ENCODE data around the gene ELFN1. TPM values are rescaled to one million over a fixed set of nuclear protein-coding genes. Genes with fewer than 3 reads are reported as not detected.
"Not testable (repeated sequence)": the region's sequence is repeated elsewhere in the genome, so short reads cannot be mapped to it uniquely, and the experiment has no call there.

Gene ELFN1
- total and polyA plus RNA-seq, 2 donors from 2014 or later, result 3.5 to 3.8 TPM

DNA sequence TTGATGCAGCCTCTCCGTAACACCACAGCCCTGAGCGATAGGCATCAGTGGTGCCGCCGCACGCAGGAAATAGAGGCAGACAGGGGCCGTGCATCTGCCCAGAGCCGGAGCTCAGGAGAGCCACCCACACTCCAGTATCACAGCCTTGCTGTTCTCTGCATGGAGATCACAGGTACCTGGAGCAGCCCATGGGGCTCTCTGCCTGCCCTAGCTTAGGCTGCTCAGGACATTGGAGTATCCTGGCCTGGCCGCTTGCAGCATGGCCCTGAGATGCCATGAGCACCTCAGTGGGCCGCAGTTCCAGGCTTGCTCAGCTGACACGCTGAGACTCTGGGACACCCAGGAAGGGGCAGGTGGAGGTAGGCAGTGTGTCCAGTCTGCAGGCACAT, 47.0 kb downstream of the ELFN1 start:
- TF ChIP-seq, protein P1, sequence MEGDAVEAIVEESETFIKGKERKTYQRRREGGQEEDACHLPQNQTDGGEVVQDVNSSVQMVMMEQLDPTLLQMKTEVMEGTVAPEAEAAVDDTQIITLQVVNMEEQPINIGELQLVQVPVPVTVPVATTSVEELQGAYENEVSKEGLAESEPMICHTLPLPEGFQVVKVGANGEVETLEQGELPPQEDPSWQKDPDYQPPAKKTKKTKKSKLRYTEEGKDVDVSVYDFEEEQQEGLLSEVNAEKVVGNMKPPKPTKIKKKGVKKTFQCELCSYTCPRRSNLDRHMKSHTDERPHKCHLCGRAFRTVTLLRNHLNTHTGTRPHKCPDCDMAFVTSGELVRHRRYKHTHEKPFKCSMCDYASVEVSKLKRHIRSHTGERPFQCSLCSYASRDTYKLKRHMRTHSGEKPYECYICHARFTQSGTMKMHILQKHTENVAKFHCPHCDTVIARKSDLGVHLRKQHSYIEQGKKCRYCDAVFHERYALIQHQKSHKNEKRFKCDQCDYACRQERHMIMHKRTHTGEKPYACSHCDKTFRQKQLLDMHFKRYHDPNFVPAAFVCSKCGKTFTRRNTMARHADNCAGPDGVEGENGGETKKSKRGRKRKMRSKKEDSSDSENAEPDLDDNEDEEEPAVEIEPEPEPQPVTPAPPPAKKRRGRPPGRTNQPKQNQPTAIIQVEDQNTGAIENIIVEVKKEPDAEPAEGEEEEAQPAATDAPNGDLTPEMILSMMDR (IDR thresholded peaks at IDR 0.05; ENCODE audit: borderline replicate concordance, extremely low read depth, insufficient read depth), result no peak
- DNase-seq, result peak in 1 of 5 donors; percentile 22
- no peaks in the 10 kb centered on the region for H3K27me3 ChIP-seq (ENCODE audit: control insufficient read depth, insufficient read depth, low read length)
- no peak overlapping the region for H3K27ac ChIP-seq (ENCODE audit: low read depth in 2 of 2, low read length in 2 of 2)
- H3K36me3 ChIP-seq (ENCODE audit: control insufficient read depth in 2 of 3, insufficient read depth in 3 of 3, low read length in 3 of 3), result no peaks in the 10 kb centered on the region
- H3K4me1 ChIP-seq (ENCODE audit: control insufficient read depth in 2 of 3, insufficient read depth in 2 of 3, low read depth in 1 of 3, low read length in 3 of 3), result peaks cover 0 to 8% (median 0%) of the 10 kb centered on the region in 3 donors
- FAIRE-seq, result no peak
- intact Hi-C loops (cut with DNase I), result no loop called here
- no peak overlapping the region for H3K9ac ChIP-seq (ENCODE audit: low read length in 3 of 3)
- H3K9me3 ChIP-seq (ENCODE audit: control insufficient read depth in 2 of 3, insufficient read depth in 1 of 3, low read length in 3 of 3), result no peaks in the 10 kb centered on the region
- H3K4me3 ChIP-seq (ENCODE audit: low read length in 3 of 3), result no peak overlapping the region

DNA sequence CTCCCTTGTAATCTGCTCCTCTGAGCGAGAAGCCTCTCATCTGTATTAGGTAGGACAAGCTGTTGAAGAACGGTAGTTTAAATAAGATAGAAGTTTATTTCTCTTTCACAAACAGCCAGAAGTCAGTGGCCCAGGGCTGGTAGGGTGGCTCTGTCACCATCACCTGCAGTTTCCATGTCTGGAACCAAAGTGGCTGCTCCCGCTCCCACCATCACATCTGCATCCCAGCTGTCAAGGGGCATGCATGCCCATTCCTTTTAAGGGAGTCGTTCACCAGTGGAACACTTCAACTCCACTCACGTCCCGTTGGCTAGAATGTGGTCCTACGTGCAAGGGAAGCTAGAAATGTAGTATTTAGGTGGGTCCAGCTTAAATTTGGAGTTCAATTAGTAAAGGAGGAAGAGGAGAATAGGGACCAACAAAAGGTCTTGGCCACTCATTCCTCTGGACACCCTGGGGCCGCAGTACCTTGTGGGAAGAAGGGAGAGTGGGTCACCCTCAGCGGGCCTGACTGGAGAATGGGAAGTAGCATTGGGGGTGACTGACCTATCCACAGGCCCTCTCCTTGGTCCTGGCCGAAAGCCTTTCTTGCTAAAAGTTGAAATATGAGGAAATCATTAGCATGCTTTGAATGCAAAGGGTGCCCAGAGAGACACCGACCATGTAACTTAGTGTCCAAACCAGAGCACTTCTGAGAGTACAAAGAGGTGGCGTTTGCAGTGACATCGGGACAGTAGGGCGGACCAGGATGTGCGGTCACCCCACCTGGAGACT, 48.0 kb downstream of the ELFN1 start:
- intact Hi-C loops (cut with DNase I), result no loop called here
- no peak overlapping the region for H3K9ac ChIP-seq (ENCODE audit: low read length in 3 of 3)
- H3K27ac ChIP-seq (ENCODE audit: low read depth in 2 of 2, low read length in 2 of 2), result no peak overlapping the region
- H3K4me1 ChIP-seq (ENCODE audit: control insufficient read depth in 2 of 3, insufficient read depth in 2 of 3, low read depth in 1 of 3, low read length in 3 of 3), result peaks cover 0 to 8% (median 0%) of the 10 kb centered on the region in 3 donors
- TF ChIP-seq, protein P1 (IDR thresholded peaks at IDR 0.05; ENCODE audit: borderline replicate concordance, extremely low read depth, insufficient read depth), result no peak
- H3K4me3 ChIP-seq (ENCODE audit: low read length in 3 of 3), result no peak overlapping the region
- no peaks in the 10 kb centered on the region for H3K36me3 ChIP-seq (ENCODE audit: control insufficient read depth in 2 of 3, insufficient read depth in 3 of 3, low read length in 3 of 3)
- H3K9me3 ChIP-seq (ENCODE audit: control insufficient read depth in 2 of 3, insufficient read depth in 1 of 3, low read length in 3 of 3), result no peaks in the 10 kb centered on the region
- DNase-seq, result peak in 1 of 5 donors; percentile 26
- no peak for FAIRE-seq
- H3K27me3 ChIP-seq (ENCODE audit: control insufficient read depth, insufficient read depth, low read length), result no peaks in the 10 kb centered on the region

DNA sequence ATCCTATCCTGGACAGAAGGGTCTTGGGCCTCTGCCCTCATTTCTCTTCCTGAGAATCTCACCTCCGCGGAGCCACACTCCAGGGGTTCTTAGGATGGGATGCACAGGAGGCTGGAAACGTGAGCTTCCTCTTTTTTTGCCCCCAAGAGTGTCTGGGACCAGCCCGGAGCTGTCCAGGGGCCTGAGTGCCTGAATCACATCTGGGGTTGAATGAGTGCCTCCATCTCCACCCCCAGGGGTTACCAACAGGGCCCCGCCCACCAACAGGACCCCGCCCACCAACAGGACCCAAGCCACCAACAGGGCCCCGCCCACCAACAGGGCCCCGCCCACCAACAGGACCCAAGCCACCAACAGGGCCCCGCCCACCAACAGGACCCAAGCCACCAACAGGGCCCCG, 48.8 kb downstream of the ELFN1 start:
- FAIRE-seq; H3K4me1 ChIP-seq (ENCODE audit: control insufficient read depth in 2 of 3, insufficient read depth in 2 of 3, low read depth in 1 of 3, low read length in 3 of 3); H3K9ac ChIP-seq (ENCODE audit: low read length in 3 of 3); H3K4me3 ChIP-seq (ENCODE audit: low read length in 3 of 3); H3K36me3 ChIP-seq (ENCODE audit: control insufficient read depth in 2 of 3, insufficient read depth in 3 of 3, low read length in 3 of 3); H3K27ac ChIP-seq (ENCODE audit: low read depth in 2 of 2, low read length in 2 of 2); H3K9me3 ChIP-seq (ENCODE audit: control insufficient read depth in 2 of 3, insufficient read depth in 1 of 3, low read length in 3 of 3); intact Hi-C loops (cut with DNase I); H3K27me3 ChIP-seq (ENCODE audit: control insufficient read depth, insufficient read depth, low read length): not testable (repeated sequence)
- peak in 1 of 5 donors; percentile 53 for DNase-seq

DNA sequence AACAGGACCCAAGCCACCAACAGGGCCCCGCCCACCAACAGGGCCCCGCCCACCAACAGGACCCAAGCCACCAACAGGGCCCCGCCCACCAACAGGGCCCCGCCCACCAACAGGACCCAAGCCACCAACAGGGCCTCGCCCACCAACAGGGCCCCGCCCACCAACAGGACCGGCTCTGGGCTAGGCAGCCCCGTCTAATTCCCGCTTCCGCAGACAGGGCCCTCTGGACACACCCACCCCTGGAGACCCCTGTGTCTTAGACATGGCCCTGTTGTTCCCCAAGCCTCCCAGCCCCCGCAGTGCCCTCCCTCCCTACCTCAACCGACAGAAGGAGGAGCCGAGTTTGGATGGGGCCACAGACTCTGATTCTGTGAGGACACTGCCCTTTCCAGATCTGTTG, 49.2 kb downstream of the ELFN1 start:
- FAIRE-seq; H3K36me3 ChIP-seq (ENCODE audit: control insufficient read depth in 2 of 3, insufficient read depth in 3 of 3, low read length in 3 of 3): not testable (repeated sequence)

More for the DNA sequence above, 49.2 kb downstream of the ELFN1 start:
- H3K9ac ChIP-seq (ENCODE audit: low read length in 3 of 3); H3K4me1 ChIP-seq (ENCODE audit: control insufficient read depth in 2 of 3, insufficient read depth in 2 of 3, low read depth in 1 of 3, low read length in 3 of 3); H3K27ac ChIP-seq (ENCODE audit: low read depth in 2 of 2, low read length in 2 of 2); H3K9me3 ChIP-seq (ENCODE audit: control insufficient read depth in 2 of 3, insufficient read depth in 1 of 3, low read length in 3 of 3); DNase-seq; H3K27me3 ChIP-seq (ENCODE audit: control insufficient read depth, insufficient read depth, low read length); intact Hi-C loops (cut with DNase I); H3K4me3 ChIP-seq (ENCODE audit: low read length in 3 of 3): not testable (repeated sequence)

Data from kidney (tissue), 14 donors.